ENCODE data around the gene GJA8.
"Not testable (repeated sequence)": the region's sequence is repeated elsewhere in the genome, so short reads cannot be mapped to it uniquely, and the experiment has no call there.

GJA8 gene

GRCh38 chr1:147902253-147902845 is at the start of gene GJA8:
GJA8 (plus strand) TSS chr1:147902795; CDS start chr1:147907956, 5,161 bp downstream.
- no peak for DNase-seq (ENCODE audit: low read depth in 1 of 2, low spot score in 1 of 2)

GRCh38 chr1:147853391-147853790 is 49.2 kb upstream of the GJA8 start:
- DNase-seq (ENCODE audit: low read depth in 1 of 2, low spot score in 1 of 2): no peak

GRCh38 chr1:147854989-147855388 is 47.6 kb upstream of the GJA8 start:
- DNase-seq (ENCODE audit: low read depth in 1 of 2, low spot score in 1 of 2): not testable (repeated sequence)

GRCh38 chr1:147855996-147856395 is 46.6 kb upstream of the GJA8 start:
- DNase-seq (ENCODE audit: low read depth in 1 of 2, low spot score in 1 of 2): not testable (repeated sequence)

GRCh38 chr1:147867204-147867603 is 35.4 kb upstream of the GJA8 start:
- DNase-seq (ENCODE audit: low read depth in 1 of 2, low spot score in 1 of 2): not testable (repeated sequence)

- no peak for DNase-seq (ENCODE audit: low read depth in 1 of 2, low spot score in 1 of 2)
Observed at GRCh38 chr1:147878022-147878421, 24.6 kb upstream of the GJA8 start.

- DNase-seq (ENCODE audit: low read depth in 1 of 2, low spot score in 1 of 2): no peak
Observed at GRCh38 chr1:147879911-147880310, 22.7 kb upstream of the GJA8 start.

- DNase-seq (ENCODE audit: low read depth in 1 of 2, low spot score in 1 of 2): no peak
Observed at GRCh38 chr1:147882535-147882934, 20.1 kb upstream of the GJA8 start.

- DNase-seq (ENCODE audit: low read depth in 1 of 2, low spot score in 1 of 2): peak; percentile 37 to 45
Observed at GRCh38 chr1:147890177-147890790, 12.3 kb upstream of the GJA8 start.

- no peak for DNase-seq (ENCODE audit: low read depth in 1 of 2, low spot score in 1 of 2)
Observed at GRCh38 chr1:147891088-147891487, 11.5 kb upstream of the GJA8 start.

GRCh38 chr1:147892216-147892615 is 10.4 kb upstream of the GJA8 start:
- DNase-seq (ENCODE audit: low read depth in 1 of 2, low spot score in 1 of 2): no peak

GRCh38 chr1:147892731-147893214 is 9.8 kb upstream of the GJA8 start:
- DNase-seq (ENCODE audit: low read depth in 1 of 2, low spot score in 1 of 2): no peak

GRCh38 chr1:147895123-147895522 is 7.5 kb upstream of the GJA8 start:
- DNase-seq (ENCODE audit: low read depth in 1 of 2, low spot score in 1 of 2): no peak

GRCh38 chr1:147897029-147897752 is 5.4 kb upstream of the GJA8 start:
- no peak for DNase-seq (ENCODE audit: low read depth in 1 of 2, low spot score in 1 of 2)

- no peak for DNase-seq (ENCODE audit: low read depth in 1 of 2, low spot score in 1 of 2)
Observed at GRCh38 chr1:147897789-147898188, 4.8 kb upstream of the GJA8 start.

GRCh38 chr1:147904726-147905125 is 2.1 kb downstream of the GJA8 start:
- no peak for DNase-seq (ENCODE audit: low read depth in 1 of 2, low spot score in 1 of 2)

GRCh38 chr1:147907786-147908509 is 5.4 kb downstream of the GJA8 start:
- no peak for DNase-seq (ENCODE audit: low read depth in 1 of 2, low spot score in 1 of 2)

GRCh38 chr1:147912553-147912952 is 10.0 kb downstream of the GJA8 start:
- DNase-seq (ENCODE audit: low read depth in 1 of 2, low spot score in 1 of 2): no peak

GRCh38 chr1:147913362-147913942 is 10.9 kb downstream of the GJA8 start:
- no peak for DNase-seq (ENCODE audit: low read depth in 1 of 2, low spot score in 1 of 2)

GRCh38 chr1:147919896-147920295 is 17.3 kb downstream of the GJA8 start:
- no peak for DNase-seq (ENCODE audit: low read depth in 1 of 2, low spot score in 1 of 2)

- no peak for DNase-seq (ENCODE audit: low read depth in 1 of 2, low spot score in 1 of 2)
Observed at GRCh38 chr1:147924813-147925212, 22.2 kb downstream of the GJA8 start.

All from stimulated activated CD4-positive, alpha-beta T cell treated with anti-CD3 and anti-CD28 coated beads, Interleukin-15, amount 100 ng/mL, for 1 hour (primary cell).